GM18867 (cell line): ENCODE measurements around the gene DOC2A.
"Not testable (repeated sequence)": the region's sequence is repeated elsewhere in the genome, so short reads cannot be mapped to it uniquely, and the experiment has no call there.

Experiments
- ATAC-seq: cut with Tn5 transposase; IDR thresholded peaks from one replicate; pipeline ENCODE4 v1.9.1; 2021; ENCODE audit warnings: mild to moderate bottlenecking, moderate library complexity; ENCODE audit not compliant: unreplicated experiment

Gene DOC2A

GRCh38 chr16:30010844-30011713 is at the start of gene DOC2A:
Gene DOC2A, minus strand, starts transcription at chr16:30011027. Its CDS starts 805 bp downstream, at chr16:30010222.
- ATAC-seq: no peak

GRCh38 chr16:30060346-30060745 is 49.5 kb upstream of the DOC2A start:
- no peak for ATAC-seq

DNA sequence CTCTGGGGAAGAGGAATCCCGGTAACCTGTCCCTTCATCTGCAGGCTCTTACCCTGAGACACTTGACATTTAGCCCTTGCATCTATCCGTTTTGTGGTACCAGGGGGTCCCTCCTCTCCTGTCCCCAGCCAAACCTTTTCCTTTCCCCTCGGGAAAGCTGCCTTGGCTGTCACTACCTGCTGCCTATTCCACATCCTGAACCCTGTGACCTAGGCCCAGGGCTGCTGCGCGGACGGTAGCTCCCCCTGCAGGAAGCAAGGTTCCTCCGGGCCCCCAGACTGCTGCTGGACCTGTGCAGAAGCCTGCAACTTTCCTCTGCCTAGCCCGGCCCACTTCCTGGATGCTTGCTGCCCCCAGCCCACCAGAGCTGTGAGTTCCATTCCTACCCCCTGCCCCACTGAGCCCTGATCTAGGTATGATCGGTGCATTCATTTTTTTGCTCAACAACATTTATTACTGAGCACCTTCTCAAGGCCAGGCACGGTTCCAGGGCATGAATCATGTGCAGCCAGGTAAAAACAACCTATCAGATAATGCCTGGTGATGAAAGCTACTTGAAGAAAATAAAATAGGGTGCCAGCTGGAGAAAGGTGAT is 44.2 kb upstream of the DOC2A start:
- ATAC-seq: no peak

GRCh38 chr16:30054451-30054850 is 43.6 kb upstream of the DOC2A start:
- no peak for ATAC-seq

DNA sequence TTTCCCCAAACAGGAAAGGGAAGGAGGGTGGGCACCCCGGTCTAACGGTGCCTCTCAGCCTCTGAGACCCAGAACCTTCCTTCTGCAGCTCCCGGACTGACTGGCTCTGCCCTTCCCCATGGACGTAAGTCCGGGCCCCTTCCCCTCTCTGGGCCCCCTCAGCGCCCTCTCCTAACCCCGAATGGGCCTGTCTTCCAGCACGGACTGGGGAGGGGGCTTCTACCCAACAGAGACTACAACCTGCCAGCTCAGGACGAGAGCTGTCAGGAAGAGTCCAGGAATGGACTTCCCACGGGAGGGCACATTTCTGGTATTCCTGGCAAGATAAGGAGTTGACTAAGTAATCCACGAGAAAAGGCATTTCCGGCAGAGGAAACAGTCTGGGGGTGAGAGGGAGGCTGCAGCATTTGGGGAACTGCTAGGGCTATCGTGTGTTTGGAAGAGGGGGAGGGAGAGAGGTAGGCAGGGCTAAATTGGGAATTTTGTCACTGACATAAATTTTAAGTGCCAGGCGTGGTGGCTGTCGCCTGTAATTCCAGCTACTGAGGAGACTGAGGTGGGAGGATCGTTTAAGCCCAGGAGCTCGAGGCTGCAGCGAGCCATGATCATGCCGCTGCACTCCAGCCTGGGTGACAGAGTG is 42.7 kb upstream of the DOC2A start:
- no peak for ATAC-seq

DNA sequence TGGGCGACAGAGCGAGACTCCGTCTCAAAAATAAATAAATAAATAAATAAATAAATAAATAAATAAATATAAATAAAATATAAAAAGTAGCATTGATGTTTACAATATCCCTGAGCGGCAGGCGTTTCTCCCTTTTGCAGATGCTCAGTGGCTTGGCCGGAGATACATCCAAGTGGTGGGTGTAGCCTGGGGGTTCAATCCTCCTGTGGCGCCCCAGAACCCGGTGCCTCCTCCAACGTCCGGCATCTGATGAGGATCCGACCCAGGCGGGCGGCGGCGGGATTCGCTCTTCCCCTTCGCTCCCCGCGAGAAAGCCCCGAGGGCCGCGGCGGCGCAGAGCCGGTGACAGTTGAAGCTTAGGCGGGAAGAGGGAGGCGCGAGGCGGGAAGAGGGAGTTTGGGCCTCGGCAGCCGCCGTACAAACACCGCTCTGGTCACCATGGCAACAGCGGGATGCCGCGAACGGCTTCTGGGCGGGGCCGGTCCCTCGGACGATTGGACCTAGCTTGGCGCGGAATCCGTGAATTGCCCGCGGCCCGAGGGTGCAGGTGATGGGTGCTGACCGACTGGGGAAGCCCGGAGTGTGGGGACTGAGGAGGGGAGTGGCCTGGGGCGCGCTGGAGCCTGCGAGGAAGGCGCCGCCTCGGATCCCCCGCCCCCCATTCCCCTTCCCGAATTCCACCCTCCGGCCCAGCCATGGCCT is 42.0 kb upstream of the DOC2A start:
- peak; percentile 76 for ATAC-seq

- ATAC-seq: no peak
Observed at GRCh38 chr16:30051518-30051917, 40.7 kb upstream of the DOC2A start.

DNA sequence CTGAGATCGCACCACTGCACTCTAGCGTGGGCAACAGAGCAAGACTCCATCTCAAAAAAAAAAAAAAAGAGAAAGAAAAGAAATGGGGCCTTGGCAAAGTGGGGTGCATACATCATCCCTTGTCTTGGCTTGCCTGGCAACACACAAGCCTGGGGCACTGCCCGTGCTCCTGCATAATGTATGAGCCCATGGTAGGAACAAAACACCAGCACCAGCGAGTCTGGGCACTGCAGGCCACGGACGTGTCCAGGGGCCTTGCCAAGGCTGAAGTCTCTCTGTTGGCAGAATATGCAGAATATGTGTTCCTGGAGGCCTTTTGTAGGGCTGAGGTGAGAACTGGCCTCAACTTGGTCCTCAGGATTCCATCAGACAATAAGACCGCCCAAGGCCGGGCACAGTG is 39.0 kb upstream of the DOC2A start:
- no peak for ATAC-seq

DNA sequence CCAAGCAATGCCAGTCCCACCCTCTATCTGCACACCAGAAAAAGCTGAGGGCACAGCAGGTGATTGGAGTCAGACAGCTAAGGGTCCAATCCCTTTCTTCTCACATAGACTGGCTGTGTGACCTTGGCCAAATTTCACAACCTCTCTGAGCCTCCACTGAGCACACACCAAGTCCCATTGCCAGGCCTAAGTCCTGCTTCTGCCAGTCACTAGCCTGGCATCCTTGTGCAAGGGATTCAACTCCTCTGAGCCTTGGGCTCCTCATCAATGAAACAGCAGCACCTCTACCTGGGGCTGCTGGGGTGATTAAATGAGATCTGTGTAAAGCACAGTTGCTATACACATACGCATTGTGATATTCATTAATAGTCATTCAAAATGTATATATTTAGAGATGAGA is 35.8 kb upstream of the DOC2A start:
- ATAC-seq: no peak

- no peak for ATAC-seq
Observed at GRCh38 chr16:30046178-30046577, 35.4 kb upstream of the DOC2A start.

- ATAC-seq: no peak
Observed at GRCh38 chr16:30041841-30042240, 31.0 kb upstream of the DOC2A start.

- not testable (repeated sequence) for ATAC-seq
Observed at GRCh38 chr16:30040690-30041089, 29.9 kb upstream of the DOC2A start.

DNA sequence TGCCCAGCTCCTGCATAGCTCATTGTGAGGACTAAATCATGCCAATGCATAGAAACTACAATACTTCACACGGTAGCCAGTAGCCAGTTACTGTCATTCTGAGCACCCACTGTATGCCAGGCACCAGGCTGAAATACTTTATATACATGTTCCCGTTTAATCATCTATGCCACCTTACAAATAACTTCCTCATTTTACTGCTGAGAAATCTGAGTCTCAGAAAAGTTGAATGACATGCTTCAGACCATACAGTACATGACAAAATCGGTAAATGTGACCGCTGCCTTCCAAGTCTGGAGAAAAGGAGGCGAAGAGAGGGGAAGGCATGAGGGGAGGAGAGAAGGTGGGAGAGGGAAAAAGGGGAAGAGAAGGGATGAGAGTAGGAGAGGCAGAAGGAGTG is 29.4 kb upstream of the DOC2A start:
- no peak for ATAC-seq

- ATAC-seq: no peak
Observed at GRCh38 chr16:30033270-30033669, 22.4 kb upstream of the DOC2A start.

DNA sequence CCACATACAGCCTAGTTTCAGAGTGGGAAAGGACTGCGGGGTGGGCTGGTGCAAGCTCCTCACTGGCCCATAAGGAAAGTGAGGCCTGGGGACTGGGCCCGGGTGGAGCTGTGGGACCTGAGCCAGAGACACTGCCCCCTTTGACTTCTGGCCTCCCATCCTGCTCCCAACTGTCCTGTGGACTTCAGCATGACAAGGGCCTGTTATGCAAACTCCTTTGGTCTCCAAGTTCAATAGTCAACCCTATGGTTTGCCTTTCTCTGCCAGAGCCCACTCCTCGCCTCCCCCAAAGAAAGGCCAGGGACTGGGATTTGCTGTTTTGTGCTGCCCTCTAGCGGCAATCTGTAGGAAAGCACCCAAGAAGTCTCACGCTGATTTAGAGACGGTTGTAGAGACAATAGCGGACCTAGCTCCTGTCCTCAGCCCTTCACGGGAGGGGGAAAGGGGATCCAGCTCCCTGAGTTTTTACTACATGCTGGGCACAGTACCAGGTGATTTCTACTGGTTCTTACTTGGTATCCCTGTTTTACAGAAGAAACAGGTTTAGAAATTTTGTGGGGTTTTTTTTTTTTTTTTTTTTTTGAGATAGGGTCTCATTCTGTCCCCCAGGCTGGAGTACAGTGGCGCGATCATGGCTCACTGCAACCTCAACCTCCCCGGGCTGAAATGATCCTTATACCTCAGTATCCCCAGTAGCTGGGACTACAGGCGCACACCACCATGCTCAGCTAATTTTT is 21.4 kb upstream of the DOC2A start:
- no peak for ATAC-seq

DNA sequence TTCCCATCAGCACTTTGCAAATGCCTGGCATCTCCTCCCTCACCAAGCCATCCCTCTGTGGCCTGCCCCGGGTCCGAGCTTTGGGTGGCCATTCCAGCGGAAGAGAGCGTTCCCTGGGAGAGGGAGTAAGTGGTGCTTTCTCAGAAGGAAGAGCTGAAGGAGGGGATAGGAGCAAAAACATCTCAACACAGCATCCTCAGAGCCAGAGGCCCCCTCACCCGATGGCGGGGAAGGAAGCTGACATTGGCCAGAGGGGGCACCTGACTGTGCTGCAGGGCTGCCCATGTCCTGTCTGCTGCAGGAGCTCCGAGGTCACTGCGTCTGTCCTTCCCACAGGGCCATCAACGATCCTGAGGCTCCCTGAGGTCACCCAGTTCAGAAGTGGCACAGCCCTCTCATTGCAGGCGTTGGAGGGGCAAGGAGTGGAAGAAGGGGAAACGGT is 20.7 kb upstream of the DOC2A start:
- ATAC-seq: no peak

DNA sequence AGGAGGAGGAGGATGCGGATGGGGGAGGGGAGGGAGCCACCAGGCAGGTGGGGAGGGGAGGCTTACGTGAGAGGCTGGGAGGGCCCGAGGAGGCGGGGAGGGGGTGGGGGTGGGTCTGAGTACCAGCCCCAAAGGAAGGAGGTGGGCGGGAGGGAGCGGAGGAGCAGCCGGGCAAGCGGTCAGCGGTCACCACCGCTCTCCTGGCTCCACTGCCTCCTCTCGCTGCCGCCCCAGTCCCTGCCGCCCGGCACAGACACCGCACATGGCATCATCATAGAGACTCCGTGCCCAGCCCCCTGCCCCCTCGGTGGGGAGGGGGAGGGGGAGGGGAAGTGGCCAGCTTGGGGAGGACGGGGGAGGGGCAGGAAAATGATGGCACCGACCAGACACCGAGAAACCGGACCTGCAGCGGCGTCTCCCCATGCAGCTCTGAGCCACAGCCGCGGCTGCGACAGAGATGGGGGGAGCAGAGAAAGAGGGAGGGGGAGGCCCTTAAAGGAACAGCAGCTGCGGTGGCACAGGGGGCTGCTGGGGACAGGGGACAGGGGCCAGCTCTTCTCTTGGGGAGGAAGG is 20.1 kb upstream of the DOC2A start, which contains the start of gene TLCD3B:
TLCD3B (minus strand) TSS at position 431 of the 573 bp plus-strand sequence. CDS start 744 bp downstream, outside the sequence.
- ATAC-seq: no peak

DNA sequence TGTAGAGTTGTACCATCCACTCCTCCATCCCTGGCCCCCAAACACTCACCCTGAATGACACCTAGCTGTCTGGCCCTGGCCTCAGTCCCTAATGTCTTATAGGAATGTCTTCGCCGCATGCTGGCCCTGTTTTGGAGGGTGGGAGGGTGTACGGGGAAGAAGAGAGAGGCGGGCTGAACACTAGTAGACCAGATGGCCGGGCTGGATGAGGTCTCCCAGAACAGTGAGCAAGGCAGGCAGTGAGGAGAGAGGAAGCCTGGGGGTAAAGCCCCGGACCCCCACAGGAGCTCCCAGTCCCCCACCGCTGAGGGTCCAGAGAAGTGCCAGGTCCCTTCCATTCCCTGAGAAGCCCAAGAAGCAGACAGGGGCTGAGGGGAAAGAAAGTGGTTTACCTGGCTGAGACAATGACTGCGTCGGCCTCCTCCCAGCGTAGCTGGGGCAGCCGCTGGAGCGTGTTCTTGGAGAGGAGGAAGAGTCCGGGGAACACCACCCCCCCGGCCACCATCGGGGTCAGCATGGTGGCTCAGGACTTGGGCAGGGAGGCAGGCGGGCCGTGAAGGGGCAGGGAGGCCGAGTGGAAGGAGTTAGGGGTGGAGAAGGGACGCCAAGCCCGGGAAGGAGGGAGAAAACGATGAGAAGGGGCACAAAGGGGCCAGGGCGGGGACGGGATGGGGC is 19.3 kb upstream of the DOC2A start:
- ATAC-seq: no peak

DNA sequence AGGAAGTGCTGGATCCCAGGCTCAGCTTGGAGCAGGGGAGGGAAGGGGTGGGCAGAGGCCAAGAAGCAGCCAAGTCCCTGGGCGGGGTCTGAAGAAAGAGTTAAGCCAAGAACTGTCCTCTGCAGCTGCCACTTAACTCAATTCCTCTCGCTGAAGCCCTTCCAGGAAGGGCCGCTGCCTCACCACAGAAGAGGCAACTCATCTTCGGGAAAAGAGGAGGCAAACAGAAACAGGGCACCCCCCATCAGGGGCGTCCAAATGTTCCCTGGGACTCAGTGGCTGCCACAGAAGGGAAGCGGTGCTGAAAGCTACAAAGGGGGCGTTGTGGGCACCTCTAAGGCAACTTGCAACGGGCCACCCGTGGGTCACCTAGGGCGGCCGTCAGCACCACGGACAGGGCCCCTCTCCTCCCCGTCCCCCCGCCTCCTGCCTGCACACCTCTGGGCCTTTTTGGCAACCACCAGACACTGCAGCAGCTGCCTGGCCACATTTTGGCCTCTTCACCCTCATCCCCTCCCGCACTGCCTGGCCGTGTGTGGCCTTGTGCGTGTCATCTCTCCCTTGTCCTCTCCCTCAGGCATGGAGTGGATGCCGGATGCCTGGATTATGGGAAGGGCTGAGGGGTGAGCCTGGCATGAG is 17.7 kb upstream of the DOC2A start:
- no peak for ATAC-seq
